NCI-H510A treated with DMSO at 0.1 percent for 48 hours (cell line): ENCODE data around the gene ADCY7.
A peak's percentile ranks its signal among the peaks of the same experiment; 100 is the strongest.

Source experiments
- DNase-seq: peaks from one replicate; lab custom pipeline; 2025; lab: John Stamatoyannopoulos, UW

Gene ADCY7

DNA sequence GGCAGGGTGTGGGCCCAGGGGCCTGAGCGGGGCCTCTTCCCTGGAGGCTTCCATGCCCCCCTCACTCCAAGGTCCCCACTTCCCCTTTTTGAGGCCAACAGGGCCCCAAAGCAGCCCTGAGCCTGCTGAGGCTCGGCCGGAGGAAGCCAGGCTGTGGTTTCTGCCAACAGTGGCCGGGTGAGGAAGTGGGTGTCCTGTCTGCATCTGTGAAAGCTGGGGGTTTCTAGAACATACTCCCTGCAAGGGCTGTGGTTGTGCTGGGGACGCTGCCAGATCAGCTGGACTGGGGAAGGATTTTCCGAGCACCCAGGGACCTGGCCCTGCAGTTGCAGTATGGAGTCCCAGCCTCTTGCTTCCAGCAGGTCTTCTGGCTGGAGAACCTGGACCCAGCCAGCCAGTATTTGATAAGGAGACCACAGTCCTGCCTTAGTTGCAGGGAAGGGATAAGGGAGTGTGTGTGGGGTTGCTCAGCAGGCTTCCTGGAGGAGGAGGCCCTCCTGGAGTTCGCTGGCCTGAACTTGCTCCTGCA, 15.7 kb downstream of the ADCY7 start:
- no peak for DNase-seq

DNA sequence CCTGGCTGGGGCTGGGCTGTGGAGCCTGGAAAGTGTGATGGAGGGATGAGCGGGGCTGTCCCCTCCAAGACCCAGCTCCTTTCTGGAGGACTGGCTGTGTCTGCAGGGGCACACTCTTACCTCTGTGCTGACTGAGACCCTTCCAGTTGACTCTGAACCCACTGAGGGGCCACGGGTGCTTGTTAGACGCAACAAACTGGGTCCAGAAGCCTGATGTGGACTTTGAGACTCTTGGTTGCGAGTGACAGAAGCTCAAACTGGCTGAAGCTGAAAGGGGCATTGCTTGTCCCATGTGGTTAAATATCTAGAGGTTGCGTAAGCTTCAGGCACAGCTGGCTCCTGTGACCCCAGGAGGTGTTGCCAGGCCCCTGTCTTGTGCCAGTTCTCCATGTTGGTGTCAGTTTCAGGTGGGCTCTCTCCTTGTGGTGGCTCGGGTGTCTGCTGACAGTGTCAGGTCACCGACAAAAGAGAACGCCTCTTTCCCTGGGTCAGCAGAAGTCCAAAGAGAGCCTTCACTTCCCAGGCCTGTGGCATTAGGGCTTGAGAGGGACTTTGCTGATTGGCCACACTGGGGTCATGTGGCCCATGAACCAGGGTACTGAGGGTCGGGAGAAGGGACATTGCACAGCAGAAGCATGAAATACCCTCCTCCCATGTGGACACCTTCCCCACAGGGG, 16.7 kb downstream of the ADCY7 start:
- DNase-seq, result no peak

DNA sequence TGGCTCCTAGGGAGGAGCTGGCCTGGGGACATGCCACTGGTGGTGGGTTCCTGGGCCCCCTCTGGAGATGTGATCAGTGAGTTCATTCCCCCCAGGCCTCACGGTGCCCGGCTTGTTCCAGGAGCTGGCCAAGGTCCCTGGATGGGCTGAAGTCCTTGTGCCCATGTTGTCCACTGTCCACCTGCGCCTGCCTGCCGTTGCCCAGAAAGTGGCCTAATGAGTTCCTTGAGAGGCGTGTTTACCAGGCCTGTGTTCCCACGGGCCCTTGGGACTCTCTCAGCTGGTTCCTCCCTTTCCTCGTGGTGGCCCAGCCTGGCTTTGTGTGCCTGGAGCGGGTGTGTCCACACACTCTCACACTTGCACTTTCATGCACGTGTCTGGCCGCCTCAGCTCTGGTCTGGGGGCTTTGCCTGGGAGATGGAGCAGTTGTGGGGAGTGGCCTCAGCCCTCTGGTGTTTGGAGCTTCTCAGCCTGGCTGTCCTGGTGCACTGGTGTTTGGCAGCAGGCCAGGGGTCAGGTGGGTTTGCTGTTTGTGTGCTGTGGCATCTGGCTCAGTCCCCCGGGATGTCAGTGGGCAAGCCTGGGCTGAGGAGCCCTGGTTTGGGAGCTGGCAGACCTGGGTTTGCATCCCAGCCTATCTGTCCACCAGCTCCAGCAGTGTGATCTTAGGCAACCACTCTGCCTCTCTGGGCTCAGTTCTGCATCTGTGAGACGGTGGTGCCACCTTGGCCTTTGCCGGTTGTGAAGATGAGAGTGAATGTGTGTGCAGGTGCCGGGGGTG, 18.0 kb downstream of the ADCY7 start:
- DNase-seq, result no peak

DNA sequence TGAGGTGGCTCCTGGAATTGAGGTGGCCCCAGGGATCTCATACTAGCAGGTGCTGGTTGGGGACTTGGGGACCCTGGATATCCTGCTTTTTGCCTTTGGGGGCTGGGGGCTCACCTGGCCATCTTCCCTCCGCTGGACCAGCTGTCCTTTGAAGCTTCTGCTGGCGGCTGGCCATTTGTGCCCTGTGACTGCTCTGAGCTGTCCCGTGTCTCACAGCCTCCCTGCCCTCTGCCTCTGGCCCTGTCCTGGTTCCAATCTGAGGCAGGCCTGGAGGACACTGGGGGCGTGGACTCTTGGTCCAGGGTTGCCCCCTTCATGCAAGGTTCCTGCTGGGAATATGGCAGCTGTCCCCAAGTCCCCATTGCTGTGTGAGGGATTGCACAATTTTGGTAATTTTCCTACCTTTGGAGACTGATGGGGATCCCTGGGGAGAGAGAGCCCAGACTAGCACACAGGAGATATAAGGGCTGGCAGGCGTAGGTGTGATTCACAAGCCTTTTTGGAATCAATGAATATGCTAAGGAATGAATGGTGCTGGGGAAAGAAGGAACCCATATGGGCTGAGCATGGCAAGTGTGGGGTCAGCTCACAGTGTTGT, 19.2 kb downstream of the ADCY7 start:
- DNase-seq, result no peak

DNA sequence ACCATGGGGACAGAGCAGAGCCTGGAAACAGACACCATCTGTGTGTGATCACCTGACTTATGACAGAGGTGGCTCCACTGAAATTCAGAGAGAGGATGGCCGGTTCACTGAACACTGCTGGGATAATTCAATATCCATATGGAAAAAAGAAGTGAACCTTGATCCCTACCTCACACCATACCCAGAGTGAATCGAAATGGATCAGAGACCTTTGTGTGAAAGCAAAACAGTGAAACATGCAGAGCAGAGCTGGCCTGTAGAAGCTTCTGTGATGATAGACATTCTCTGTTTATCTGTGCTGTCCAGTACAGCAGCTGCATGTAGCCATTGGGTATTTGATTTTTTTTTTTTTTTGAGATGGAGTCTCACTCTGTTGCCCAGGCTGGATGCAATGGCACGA, 20.3 kb downstream of the ADCY7 start:
- no peak for DNase-seq

DNA sequence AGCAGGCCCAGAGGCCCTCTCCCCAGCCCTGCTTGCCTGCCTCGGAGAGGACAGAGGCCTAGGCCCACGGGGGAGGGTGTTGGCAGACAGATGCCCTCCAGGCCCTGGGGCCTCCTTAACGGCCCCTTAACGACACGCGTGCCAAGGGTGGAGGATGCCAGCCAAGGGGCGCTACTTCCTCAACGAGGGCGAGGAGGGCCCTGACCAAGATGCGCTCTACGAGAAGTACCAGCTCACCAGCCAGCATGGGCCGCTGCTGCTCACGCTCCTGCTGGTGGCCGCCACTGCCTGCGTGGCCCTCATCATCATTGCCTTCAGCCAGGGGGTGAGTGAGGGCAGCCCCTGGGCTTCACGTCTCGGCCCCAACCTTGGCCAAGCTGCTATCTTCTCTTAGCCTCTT, 21.7 kb downstream of the ADCY7 start:
- no peak for DNase-seq

DNA sequence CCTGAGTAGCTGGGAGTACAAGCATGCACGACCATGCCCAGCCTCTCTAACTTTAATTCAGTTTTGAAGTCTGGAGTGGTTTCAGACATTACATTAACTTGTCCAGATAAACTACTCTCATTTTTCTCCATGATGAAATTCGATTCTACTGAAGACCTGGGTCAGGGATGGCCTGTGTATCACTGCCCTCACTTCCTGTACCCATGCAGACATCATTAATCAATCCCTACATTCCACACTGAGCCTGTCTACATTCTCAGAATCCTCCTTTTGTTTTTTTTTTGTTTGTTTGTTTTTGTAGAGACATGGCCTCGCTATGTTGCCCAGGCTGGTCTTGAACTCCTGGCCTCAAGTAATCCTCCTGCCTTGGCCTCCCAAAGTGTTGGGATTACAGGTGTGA, 22.6 kb downstream of the ADCY7 start:
- DNase-seq, result no peak

DNA sequence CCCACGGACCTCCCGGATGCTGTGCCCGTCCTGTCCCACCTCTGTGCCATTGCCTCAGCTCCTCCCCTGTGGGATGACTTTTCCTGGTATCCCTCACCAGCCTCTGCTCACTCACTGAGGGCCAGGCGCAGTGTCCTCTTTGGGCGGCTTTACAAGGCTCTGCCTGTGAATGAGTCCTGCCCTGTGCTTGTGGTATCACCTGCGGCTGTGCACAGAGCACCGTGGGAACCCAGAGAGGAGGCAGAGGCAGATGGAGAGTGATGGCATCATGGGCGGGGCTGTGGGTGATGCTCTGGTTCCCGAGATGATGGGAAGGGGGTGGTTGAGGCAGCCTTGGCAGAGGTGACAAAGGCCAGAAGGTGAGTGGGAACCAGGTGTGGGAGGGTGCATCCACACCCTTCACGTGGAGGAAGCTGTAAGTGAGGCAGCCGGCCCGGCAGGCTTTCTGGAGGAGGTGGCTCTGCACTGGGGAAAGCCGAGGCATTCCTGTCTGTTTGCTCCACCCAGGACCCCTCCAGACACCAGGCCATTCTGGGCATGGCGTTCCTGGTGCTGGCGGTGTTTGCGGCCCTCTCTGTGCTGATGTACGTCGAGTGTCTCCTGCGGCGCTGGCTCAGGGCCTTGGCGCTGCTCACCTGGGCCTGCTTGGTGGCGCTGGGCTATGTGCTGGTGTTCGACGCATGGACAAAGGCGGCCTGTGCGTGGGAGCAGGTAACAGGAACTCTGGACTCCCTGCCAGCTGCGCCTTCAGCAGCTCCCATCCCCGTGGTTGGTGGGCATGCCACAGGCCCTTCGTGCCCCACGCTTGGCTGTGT, 23.8 kb downstream of the ADCY7 start:
- no peak for DNase-seq

DNA sequence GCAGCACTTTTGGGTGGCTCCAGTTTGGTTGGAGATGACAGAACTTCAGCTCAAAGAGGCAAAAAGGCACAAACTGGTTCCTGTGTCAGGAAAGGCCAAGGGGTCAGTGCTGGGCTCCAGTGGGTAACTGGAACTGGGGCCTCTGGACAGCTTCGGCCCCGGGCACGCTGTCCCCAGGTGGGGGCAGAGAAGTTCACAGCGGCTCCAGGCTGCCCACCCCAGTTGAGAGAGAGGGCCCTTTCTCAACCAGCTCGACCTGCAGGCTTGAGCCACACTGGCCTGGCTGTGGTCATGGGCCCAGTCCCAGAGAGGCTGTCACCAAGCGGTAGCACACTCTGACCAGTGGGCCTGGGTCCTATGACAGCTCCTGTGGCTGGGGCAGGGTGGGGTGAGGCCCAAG, 24.5 kb downstream of the ADCY7 start:
- no peak for DNase-seq

DNA sequence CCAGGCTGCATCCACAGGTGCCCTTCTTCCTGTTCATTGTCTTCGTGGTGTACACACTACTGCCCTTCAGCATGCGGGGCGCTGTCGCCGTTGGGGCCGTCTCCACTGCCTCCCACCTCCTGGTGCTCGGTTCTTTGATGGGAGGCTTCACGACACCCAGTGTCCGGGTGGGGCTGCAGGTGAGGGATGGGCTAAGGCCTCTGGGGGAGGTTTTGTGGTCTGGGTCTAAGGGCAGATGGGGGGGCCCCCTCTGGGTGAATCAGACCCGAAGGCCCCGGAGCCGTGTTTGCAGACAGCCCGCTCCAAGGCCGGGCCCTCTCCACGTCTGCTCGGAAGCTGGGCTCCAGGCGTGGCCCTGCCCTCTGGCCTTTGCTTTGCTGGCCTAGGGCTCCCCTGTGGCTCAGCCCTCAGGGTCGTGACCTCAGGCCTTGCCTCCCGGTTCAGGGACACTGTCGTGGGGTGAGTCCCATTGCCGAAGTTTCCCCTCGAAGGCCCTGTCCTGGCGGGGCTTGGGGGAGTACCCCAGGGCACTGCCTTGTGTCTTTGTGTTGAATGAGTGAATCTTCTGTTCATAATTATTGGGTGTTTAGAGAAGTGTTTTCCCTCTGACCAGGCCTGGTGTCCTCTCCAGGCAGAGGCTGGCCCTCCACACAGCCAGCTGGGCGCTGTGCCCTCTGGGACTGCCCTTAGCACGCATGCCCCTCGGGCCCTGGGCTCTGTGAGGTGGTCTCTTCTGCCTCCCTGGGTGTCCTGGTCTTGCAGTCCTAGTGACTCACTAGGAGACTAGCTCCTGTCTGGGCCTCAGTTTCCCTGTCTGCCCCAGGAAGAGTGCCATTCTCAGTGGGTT, 25.6 kb downstream of the ADCY7 start:
- no peak for DNase-seq

DNA sequence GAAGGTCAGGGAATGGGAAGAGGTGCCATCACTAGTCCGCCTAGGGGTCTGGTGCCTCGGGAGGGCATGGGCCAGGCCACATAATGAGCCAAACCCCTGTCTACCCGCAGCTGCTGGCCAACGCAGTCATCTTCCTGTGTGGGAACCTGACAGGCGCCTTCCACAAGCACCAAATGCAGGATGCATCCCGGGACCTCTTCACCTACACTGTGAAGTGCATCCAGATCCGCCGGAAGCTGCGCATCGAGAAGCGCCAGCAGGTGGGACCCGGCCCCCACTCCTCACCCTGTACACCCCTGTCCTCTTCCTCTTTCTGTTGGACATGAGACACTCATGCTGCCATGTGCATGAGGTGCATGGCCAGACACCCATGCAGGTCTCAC, 26.2 kb downstream of the ADCY7 start:
- DNase-seq, result no peak

DNA sequence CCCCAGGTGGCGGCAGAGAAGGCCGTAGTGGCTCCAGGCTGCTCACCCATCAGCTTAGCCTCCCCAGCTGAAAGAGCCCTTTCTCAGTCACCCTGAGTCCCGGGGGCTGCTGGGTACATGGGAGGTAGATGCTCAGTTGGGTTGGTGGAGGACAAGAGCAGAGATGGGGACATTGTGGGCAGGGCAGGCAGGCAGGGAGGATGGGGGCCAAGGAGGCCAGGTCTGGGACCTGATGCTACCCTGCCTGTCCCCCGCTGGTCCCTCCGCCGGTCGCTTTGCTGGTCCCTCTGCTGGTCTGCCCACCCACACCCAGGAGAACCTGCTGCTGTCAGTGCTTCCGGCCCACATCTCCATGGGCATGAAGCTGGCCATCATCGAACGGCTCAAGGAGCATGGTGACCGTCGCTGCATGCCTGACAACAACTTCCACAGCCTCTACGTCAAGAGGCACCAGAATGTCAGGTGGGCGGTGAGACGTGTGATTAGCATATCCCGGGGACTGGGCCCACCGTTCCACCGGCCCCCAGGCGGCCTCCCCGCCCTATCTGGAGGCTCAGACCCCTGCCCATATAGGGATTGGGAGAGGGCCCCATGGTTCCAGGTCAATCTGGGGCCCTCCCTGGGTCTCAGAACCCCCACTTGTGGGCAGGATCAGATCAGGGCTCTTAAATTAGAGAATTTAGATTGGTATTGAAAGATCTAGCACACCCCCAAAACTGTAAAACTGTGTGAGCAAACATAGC, 26.9 kb downstream of the ADCY7 start:
- DNase-seq, result no peak

DNA sequence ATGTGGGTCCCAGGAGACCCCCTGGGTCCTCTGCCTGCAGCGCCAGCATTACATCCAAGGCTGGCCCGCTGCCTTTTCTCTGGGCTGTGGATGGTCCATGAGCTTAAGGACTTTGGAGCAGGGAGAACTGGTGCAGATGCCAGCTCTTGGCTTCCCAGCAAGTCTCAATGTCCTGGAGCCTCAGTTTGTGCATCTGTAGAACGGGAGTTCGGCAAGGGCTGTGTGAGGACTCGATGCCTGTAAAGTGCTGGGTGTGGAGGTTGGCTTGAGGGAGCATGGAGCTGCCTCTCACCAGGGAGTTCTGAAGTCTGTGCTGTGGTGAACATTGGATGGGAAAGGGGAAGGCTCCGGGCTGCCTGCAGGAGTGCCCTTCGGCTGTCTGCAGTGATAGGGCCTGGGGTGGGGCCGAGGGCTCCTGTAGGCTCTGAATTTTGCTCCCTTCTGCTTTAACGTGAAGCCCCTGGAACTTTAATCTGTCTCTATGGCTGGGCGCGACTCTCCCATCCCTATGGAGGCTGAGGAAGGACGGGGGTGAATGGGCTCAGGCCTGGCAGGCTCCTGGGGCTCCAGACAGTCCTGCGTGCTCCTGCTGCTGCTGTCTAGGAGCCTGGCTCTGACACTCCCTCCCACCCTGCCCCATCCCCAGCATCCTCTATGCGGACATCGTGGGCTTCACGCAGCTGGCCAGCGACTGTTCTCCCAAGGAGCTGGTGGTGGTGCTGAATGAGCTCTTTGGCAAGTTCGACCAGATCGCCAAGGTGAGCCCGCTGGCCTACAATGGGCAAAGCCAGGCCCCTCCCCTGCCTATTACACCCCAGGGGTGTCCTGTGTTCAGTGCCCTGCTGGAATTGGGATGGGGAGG, 27.9 kb downstream of the ADCY7 start:
- no peak for DNase-seq

DNA sequence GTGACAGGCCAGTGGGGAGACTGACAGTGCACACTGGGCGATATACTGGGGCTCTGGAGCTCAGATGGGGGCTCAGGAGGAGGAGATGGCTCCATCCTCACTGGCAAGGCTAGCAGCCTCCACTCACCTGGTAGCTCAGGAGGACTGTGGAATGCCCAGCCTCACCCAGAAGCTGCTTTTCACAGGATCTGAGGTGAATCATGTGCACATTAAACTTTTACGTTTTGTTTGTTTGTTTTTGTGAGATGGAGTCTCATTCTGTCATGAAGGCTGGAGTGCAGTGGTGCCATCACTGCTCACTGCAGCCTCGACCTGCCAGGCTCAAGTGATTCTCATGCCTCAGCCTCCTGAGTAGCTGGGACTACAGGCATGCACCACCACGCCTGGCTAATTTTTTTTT, 28.6 kb downstream of the ADCY7 start:
- no peak for DNase-seq

DNA sequence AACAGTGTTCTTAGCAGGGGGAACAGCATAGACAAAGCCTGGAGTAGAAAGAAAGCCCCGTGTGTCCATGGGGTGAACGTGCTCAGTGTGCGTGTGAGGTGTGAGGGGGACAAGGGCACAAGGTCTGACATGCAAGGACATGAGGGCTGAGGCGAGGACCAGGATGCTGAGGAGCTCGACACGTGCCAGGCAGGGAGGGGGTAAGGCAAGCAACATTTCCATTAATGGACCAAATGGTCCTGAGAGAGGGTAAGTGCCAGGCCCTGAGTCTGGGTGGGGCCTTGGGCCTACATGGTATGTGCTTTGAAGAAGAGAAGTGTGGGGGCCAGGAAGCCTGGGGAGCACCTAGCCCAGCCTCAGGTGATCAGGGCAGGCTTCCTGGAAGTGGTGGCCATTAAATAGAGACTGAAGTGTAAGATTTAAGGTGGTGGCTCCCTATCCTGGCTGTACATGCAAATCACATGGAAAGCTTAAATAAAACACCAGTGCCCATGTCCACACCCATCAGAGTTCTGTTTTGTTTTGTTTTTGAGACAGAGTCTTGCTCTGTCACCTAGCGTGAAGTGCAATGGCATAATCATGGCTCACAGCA, 29.3 kb downstream of the ADCY7 start:
- no peak for DNase-seq

DNA sequence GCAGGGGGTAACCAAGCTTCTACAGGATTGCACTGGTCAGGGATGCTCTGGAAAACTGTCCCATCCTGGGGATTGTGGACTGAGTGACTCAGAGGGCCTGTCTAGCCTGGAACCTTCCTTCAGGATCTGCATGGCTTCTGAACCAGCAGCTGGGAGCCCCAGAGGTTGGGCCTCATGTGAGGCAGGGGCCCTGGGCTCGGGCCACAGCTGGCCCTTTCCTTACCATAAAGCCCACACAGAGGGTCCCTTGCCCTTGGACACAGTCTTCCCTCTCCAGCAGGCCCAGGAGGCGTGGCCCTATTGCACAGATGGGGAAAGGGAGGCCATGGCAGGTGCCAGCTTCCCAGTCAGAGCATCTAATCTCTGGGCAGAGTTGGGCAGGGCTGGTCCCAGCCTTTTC, 30.5 kb downstream of the ADCY7 start:
- no peak for DNase-seq

DNA sequence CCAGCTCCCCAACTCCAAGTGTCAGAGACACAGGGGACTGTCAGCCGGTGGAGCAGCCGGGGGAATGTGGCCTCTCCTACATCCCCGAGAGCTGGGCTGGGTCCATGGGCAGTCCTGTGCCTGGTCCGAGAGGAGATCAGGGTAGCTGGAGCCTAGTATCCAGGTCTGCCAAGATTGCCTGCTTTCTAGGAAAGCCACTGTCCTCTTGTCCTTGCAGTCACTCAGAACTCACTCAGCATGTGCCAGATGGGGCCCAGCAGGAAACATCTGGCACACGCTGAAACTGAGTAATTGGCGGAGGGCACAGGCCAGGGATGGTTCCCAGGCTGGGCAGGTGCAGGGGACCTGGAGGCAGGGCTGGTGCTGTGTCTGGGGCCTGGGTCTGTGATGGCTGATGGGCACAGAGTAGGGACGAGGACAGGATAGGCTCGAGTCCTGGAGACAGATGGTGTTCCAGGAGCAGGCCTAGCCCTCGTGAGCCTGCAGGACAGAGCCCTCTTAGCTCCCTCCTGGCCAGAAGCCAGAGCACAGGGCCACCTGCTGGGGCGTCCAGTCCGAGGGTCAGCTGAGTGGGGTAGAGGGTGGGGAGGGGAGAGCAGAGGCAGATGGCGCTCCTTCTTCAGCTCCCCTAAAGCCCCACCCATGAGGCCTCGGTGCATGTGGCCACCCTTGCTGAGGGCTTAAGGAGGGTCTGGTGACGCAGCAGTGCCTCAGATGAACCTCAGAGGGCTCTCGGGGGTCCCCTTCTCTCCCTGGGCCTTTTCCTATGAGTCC, 31.1 kb downstream of the ADCY7 start:
- DNase-seq, result peak; percentile 68

DNA sequence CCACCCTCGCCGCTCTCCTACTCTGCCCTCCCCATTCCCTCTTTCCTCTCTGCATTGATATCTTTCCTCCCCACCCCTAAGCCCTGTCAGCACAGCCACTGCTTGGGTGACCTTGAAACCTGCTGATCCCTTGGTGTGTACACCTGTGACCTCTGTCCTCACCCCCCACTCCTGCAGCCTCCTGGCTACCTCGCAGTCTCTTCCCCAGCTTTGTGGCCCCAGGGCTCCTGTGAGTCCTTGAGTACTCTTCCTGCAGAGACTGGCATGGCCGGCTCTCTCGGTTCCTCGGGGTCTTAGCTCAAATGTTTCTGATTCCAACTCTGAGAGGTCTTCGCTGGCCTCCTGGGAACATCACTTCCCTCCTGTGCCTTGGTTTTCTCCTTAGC, 31.7 kb downstream of the ADCY7 start:
- no peak for DNase-seq
